HEK293 (cell line): Measurements from ENCODE around the gene MMP24OS.
A peak's percentile ranks its signal among the peaks of the same experiment; 100 is the strongest.

Experiments used
- BCL11B ChIP-seq: fragments of 450-650 bp; formaldehyde crosslinking; IDR thresholded peaks from 2 replicates; pipeline ENCODE4 v1.5.1; 2016; ENCODE audit warnings: low read depth, missing biosample characterization, missing genetic modification characterization
- EGR2 ChIP-seq: fragments of 450-650 bp; formaldehyde crosslinking; IDR thresholded peaks from 2 replicates; pipeline ENCODE4 v1.5.1; 2016; ENCODE audit warnings: low read depth, missing biosample characterization, missing genetic modification characterization
- GFI1B ChIP-seq: fragments of 450-650 bp; formaldehyde crosslinking; IDR thresholded peaks from 2 replicates; pipeline ENCODE4 v1.5.1; 2016; ENCODE audit warnings: missing biosample characterization, missing genetic modification characterization
- INSM2 ChIP-seq: fragments of 450-650 bp; formaldehyde crosslinking; IDR thresholded peaks from 2 replicates; pipeline ENCODE4 v1.5.1; 2016; ENCODE audit warnings: missing biosample characterization, missing genetic modification characterization
- PRDM1 ChIP-seq: fragments of 450-650 bp; formaldehyde crosslinking; IDR thresholded peaks from 2 replicates; pipeline ENCODE4; 2016; ENCODE audit warnings: missing biosample characterization, missing genetic modification characterization
- REPIN1 ChIP-seq: fragments of 450-650 bp; formaldehyde crosslinking; IDR thresholded peaks from 2 replicates; pipeline ENCODE4 v1.5.1; 2017; ENCODE audit warnings: missing biosample characterization, missing genetic modification characterization, low read depth
- ZBTB21 ChIP-seq: fragments of 450-650 bp; formaldehyde crosslinking; IDR thresholded peaks from 2 replicates; pipeline ENCODE4 v1.5.1; 2017; ENCODE audit warnings: missing biosample characterization, missing genetic modification characterization
- ZBTB26 ChIP-seq: fragments of 450-650 bp; formaldehyde crosslinking; optimal IDR thresholded peaks from 2 replicates; pipeline ENCODE3; 2016; ENCODE audit warnings: missing biosample characterization, mild to moderate bottlenecking, missing genetic modification characterization
- ZBTB49 ChIP-seq: fragments of 450-650 bp; formaldehyde crosslinking; IDR thresholded peaks from 2 replicates; pipeline ENCODE4 v1.5.1; 2016; ENCODE audit warnings: missing biosample characterization, missing genetic modification characterization, low read depth
- ZFP69B ChIP-seq: fragments of 450-650 bp; formaldehyde crosslinking; IDR thresholded peaks from 2 replicates; pipeline ENCODE4 v1.5.1; 2016; ENCODE audit warnings: missing biosample characterization, missing genetic modification characterization
- ZNF146 ChIP-seq: fragments of 450-650 bp; formaldehyde crosslinking; IDR thresholded peaks from 2 replicates; pipeline ENCODE4 v1.5.1; 2016; ENCODE audit warnings: missing biosample characterization, missing genetic modification characterization
- ZNF16 ChIP-seq: fragments of 450-650 bp; formaldehyde crosslinking; IDR thresholded peaks from 2 replicates; pipeline ENCODE4 v1.5.1; 2016; ENCODE audit warnings: low read depth, missing biosample characterization, missing genetic modification characterization
- ZNF184 ChIP-seq: fragments of 450-650 bp; IDR thresholded peaks from 2 replicates; pipeline ENCODE4 v1.5.1; 2018; ENCODE audit warnings: missing biosample characterization, mild to moderate bottlenecking, missing genetic modification characterization
- ZNF2 ChIP-seq: fragments of 450-650 bp; formaldehyde crosslinking; IDR thresholded peaks from 2 replicates; pipeline ENCODE4 v1.5.1; 2016; ENCODE audit warnings: missing biosample characterization, missing genetic modification characterization
- ZNF214 ChIP-seq: fragments of 450-650 bp; formaldehyde crosslinking; IDR thresholded peaks from 2 replicates; pipeline ENCODE4 v1.5.1; 2017; ENCODE audit warnings: missing biosample characterization, mild to moderate bottlenecking, missing genetic modification characterization, borderline replicate concordance
- ZNF280C ChIP-seq: fragments of 450-650 bp; formaldehyde crosslinking; IDR thresholded peaks from 2 replicates; pipeline ENCODE4 v1.5.1; 2016; ENCODE audit warnings: missing biosample characterization, missing genetic modification characterization
- ZNF362 ChIP-seq: fragments of 450-650 bp; formaldehyde crosslinking; IDR thresholded peaks from 2 replicates; pipeline ENCODE4 v1.5.1; 2016; ENCODE audit warnings: missing biosample characterization, missing genetic modification characterization
- ZNF48 ChIP-seq: fragments of 450-650 bp; formaldehyde crosslinking; IDR thresholded peaks from 2 replicates; pipeline ENCODE4 v1.5.1; 2016; ENCODE audit warnings: missing biosample characterization, missing genetic modification characterization
- ZNF513 ChIP-seq: fragments of 450-650 bp; IDR thresholded peaks from 2 replicates; pipeline ENCODE4 v1.5.1; 2018; ENCODE audit warnings: missing biosample characterization, missing genetic modification characterization
- ZNF76 ChIP-seq: fragments of 450-650 bp; formaldehyde crosslinking; IDR thresholded peaks from 2 replicates; pipeline ENCODE4; 2016; ENCODE audit warnings: low read depth, missing biosample characterization, missing genetic modification characterization, borderline replicate concordance
- ZNF837 ChIP-seq: fragments of 450-650 bp; formaldehyde crosslinking; IDR thresholded peaks from 2 replicates; pipeline ENCODE4 v1.5.1; 2016; ENCODE audit warnings: missing biosample characterization, missing genetic modification characterization
- TF ChIP-seq, protein P1 (sequence below): fragments of 450-650 bp; formaldehyde crosslinking; IDR thresholded peaks from 2 replicates; pipeline ENCODE4 v1.5.1; 2017; ENCODE audit warnings: missing biosample characterization, missing genetic modification characterization
- TF ChIP-seq, protein P2 (sequence below): fragments of 450-650 bp; formaldehyde crosslinking; IDR thresholded peaks from 2 replicates; pipeline ENCODE4 v1.5.1; 2017; ENCODE audit warnings: missing biosample characterization, missing genetic modification characterization

Gene MMP24OS

DNA sequence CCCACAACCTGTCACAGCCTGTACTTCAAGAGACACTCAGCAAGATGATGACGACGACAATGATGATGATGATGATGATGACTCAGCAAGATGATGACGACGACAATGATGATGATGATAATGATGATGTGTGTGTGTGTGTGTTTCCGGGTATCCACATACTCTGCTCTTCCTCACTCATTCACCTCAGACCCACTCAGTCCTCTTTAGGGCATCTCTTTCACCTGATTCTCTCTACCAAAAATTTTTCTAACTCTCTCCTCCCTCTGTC lies 7.8 kb upstream of the MMP24OS start (continued):
- TF ChIP-seq REPIN1 (tag by site-specific recombination), result no peak
- TF ChIP-seq ZNF16 (tag by site-specific recombination), result no peak
- TF ChIP-seq ZNF184 (tag by site-specific recombination), result 0 out of 2 replicates have a peak, but pooled peaks have one; percentile 9
- 0 out of 2 replicates have a peak, but pooled peaks have one; percentile 43 for TF ChIP-seq ZFP69B (tag by site-specific recombination)
- TF ChIP-seq ZNF214 (tag by site-specific recombination), result no peak
- no peak for TF ChIP-seq ZNF362 (tag by site-specific recombination)
- TF ChIP-seq ZNF48, result no peak
- TF ChIP-seq ZBTB26 (tag by site-specific recombination), result no peak
- TF ChIP-seq, protein P1, sequence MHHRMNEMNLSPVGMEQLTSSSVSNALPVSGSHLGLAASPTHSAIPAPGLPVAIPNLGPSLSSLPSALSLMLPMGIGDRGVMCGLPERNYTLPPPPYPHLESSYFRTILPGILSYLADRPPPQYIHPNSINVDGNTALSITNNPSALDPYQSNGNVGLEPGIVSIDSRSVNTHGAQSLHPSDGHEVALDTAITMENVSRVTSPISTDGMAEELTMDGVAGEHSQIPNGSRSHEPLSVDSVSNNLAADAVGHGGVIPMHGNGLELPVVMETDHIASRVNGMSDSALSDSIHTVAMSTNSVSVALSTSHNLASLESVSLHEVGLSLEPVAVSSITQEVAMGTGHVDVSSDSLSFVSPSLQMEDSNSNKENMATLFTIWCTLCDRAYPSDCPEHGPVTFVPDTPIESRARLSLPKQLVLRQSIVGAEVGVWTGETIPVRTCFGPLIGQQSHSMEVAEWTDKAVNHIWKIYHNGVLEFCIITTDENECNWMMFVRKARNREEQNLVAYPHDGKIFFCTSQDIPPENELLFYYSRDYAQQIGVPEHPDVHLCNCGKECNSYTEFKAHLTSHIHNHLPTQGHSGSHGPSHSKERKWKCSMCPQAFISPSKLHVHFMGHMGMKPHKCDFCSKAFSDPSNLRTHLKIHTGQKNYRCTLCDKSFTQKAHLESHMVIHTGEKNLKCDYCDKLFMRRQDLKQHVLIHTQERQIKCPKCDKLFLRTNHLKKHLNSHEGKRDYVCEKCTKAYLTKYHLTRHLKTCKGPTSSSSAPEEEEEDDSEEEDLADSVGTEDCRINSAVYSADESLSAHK, result peak; percentile 31; the same call in 1 of the 2 replicates
- TF ChIP-seq PRDM1 (tag by site-specific recombination), result 0 out of 2 replicates have a peak, but pooled peaks have one; percentile 8
- no peak for TF ChIP-seq GFI1B (tag by site-specific recombination)
- TF ChIP-seq ZNF146 (tag by site-specific recombination), result 0 out of 2 replicates have a peak, but pooled peaks have one; percentile 33
- TF ChIP-seq ZNF513 (tag by site-specific recombination), result peak; percentile 95
- peak; percentile 92 for TF ChIP-seq INSM2 (tag by site-specific recombination)
- TF ChIP-seq BCL11B (tag by site-specific recombination), result no peak
- TF ChIP-seq ZBTB49 (tag by site-specific recombination), result no peak
- TF ChIP-seq ZNF837 (tag by site-specific recombination), result no peak
- TF ChIP-seq, protein P2, sequence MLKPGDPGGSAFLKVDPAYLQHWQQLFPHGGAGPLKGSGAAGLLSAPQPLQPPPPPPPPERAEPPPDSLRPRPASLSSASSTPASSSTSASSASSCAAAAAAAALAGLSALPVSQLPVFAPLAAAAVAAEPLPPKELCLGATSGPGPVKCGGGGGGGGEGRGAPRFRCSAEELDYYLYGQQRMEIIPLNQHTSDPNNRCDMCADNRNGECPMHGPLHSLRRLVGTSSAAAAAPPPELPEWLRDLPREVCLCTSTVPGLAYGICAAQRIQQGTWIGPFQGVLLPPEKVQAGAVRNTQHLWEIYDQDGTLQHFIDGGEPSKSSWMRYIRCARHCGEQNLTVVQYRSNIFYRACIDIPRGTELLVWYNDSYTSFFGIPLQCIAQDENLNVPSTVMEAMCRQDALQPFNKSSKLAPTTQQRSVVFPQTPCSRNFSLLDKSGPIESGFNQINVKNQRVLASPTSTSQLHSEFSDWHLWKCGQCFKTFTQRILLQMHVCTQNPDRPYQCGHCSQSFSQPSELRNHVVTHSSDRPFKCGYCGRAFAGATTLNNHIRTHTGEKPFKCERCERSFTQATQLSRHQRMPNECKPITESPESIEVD, result no peak
- TF ChIP-seq EGR2 (tag by site-specific recombination), result no peak
- TF ChIP-seq ZNF280C (tag by site-specific recombination), result no peak
- 0 out of 2 replicates have a peak, but pooled peaks have one; percentile 21 for TF ChIP-seq ZNF2
- TF ChIP-seq ZNF76 (tag by site-specific recombination), result 0 out of 2 replicates have a peak, but pooled peaks have one; percentile 29
- TF ChIP-seq ZBTB21 (tag by site-specific recombination), result peak; percentile 99
